AG10803 (cell line): Measurements from ENCODE around the gene CFAP46.

ENCODE experiments used
- DNase-seq: peaks from one replicate; pipeline ENCODE4 v3.0.0; 2010; ENCODE audit warnings: low read depth
- H3K4me3 ChIP-seq: 2 replicates; pipeline ENCODE4 v1.5.1; 2011; ENCODE audit warnings: mild to moderate bottlenecking, low read length, control low read depth
- CTCF ChIP-seq: conservative IDR thresholded peaks from 2 replicates; pipeline ENCODE4 v1.5.1; 2011; ENCODE audit warnings: mild to moderate bottlenecking, low read length, control low read depth, inconsistent platforms

The CFAP46 gene

GRCh38 chr10:132865171-132865631 lies 77.2 kb downstream of the CFAP46 start:
- no peak for TF ChIP-seq CTCF
- DNase-seq: no peak
- no peak overlapping the region for H3K4me3 ChIP-seq

- no peak for TF ChIP-seq CTCF
- no peak for DNase-seq
- H3K4me3 ChIP-seq: no peak overlapping the region
Measured at GRCh38 chr10:132862485-132863420, 79.6 kb downstream of the CFAP46 start.

GRCh38 chr10:132861884-132862461 lies 80.4 kb downstream of the CFAP46 start:
- no peak overlapping the region for H3K4me3 ChIP-seq
- DNase-seq: no peak
- no peak for TF ChIP-seq CTCF

DNA sequence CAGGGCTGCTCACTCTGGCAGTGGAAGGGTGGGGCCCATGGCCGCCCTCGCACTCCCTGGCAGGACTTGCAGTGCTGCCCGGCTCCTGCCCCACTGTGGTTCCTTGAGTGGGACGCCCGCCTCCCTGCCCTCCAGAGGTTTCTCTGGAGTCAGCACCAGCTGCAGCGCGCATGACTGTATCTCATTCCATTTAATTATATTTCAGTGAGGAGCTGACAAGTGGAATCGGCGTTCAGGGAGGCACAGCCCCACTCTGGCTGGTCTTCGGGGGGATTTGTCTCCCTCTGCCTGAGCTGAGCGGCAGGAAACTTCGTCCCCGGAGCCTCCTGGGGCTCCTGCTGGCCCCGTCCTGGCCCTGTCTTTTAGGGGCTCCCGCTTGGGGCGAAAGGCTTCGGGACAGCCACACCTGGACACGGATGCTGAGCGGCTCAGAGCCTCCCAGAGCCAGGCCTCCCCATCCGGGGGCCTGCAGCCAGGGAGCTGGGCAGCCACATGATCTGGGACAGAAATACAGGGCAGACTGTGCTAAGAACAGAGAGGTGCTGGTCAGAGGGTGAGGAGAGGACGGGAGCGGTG lies 81.2 kb downstream of the CFAP46 start:
- no peak overlapping the region for H3K4me3 ChIP-seq
- no peak for TF ChIP-seq CTCF
- no peak for DNase-seq

DNA sequence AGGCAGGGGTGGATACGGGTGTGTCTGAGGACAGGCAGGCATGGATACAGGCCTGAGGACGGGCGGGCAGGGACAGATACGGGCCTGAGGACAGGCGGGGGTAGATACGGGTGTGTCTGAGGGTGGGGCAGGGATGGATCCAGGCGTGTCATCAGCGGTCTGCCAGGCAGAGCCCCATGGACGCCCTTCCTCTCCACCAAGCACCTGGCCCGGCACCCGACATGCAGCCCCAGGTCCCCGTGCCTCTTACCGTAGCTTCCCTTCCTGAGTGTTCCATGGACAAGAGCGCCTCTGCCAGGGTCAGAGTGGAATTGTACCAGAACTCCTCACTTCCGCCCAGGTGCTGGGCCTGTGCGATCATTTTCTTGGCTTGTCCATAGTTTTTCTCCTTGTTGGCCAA lies 81.8 kb downstream of the CFAP46 start:
- no peak for TF ChIP-seq CTCF
- no peak overlapping the region for H3K4me3 ChIP-seq
- no peak for DNase-seq

GRCh38 chr10:132859084-132859855 lies 83.1 kb downstream of the CFAP46 start:
- TF ChIP-seq CTCF: no peak
- no peak overlapping the region for H3K4me3 ChIP-seq

More at GRCh38 chr10:132859084-132859855, 83.1 kb downstream of the CFAP46 start:
- no peak for DNase-seq
